Thymus (tissue), 11 donors: Measurements from ENCODE around the gene THEM5. TPM values are rescaled to one million over a fixed set of nuclear protein-coding genes. Genes with fewer than 3 reads are reported as not detected.

ENCODE experiments used
- DNase-seq, 9 donors: peaks; one replicate each; pipeline ENCODE4 v3.0.0-alpha.2; 2013; ENCODE audit warnings: low spot score in 9 of 9, low read depth in 6 of 9, missing footprints in 1 of 9
- H3K27ac ChIP-seq, 2 donors: one replicate each; pipeline ENCODE4 v1.5.1; 2013; ENCODE audit warnings: control low read depth in 1 of 2, low read depth in 1 of 2, low read length in 1 of 2, mild to moderate bottlenecking in 1 of 2, moderate library complexity in 1 of 2
- H3K27me3 ChIP-seq, 2 donors: one replicate each; pipeline ENCODE4 v1.5.1; 2013; ENCODE audit warnings: low read length in 1 of 2; ENCODE audit not compliant: control insufficient read depth in 2 of 2, insufficient read depth in 1 of 2
- H3K36me3 ChIP-seq, 2 donors: one replicate each; pipeline ENCODE4 v1.5.1; 2013; ENCODE audit warnings: low read length in 1 of 2, mild to moderate bottlenecking in 1 of 2, moderate library complexity in 1 of 2; ENCODE audit not compliant: control insufficient read depth in 2 of 2, insufficient read depth in 2 of 2
- H3K4me1 ChIP-seq, 2 donors: one replicate each; pipeline ENCODE4 v1.5.1; 2013; ENCODE audit warnings: low read length in 2 of 2; ENCODE audit not compliant: control insufficient read depth in 2 of 2, insufficient read depth in 2 of 2
- H3K4me3 ChIP-seq, 2 donors: one replicate each; pipeline ENCODE4 v1.5.1; 2013; ENCODE audit warnings: low read length in 2 of 2, control low read depth in 1 of 2, mild to moderate bottlenecking in 1 of 2
- H3K9me3 ChIP-seq, 2 donors: one replicate each; pipeline ENCODE4 v1.5.1; 2013; ENCODE audit warnings: low read length in 1 of 2, mild to moderate bottlenecking in 1 of 2; ENCODE audit not compliant: control insufficient read depth in 2 of 2, insufficient read depth in 1 of 2
- WGBS: extraction: QIAGEN DNeasy Blood & Tissue Kit; methylation state at CpG from one replicate; pipeline ENCODE4 v1.1.7; 2013; 5-methylcytosine and 5-hydroxymethylcytosine counted together
- polyA plus RNA-seq: library from polyadenylated mRNA; stranded (reverse); fragments of 200-250 nt; gene quantifications from one replicate; pipeline ENCODE4 v1.2.3, GENCODE V29; 2013
- total RNA-seq: library from RNA; stranded (reverse); fragments of 120-200 nt; gene quantifications from one replicate; pipeline ENCODE4 v1.2.4, GENCODE V29; 2013
- donor health status: healthy.

Gene THEM5
- total and polyA plus RNA-seq, 2 donors: 0.09 to 1.5 TPM

DNA sequence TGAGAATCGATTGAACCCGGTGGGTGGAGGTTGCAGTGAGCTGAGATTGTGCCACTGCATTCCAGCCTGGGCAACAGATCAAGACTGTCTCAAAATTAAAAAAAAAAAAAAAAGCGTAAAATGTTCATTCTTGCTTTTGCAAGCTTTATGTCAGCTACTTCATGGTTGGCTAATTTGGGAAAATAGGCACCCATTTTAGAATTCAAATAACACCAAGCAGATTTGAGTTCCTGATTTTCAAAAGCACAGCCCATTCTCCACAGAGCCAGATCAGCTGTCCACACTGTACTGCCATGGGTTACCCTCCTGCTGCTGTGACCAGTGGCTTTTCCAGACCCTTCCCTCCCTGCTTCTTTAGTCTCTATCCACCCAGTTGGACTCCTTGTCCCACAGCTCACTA is 4.4 kb downstream of the THEM5 start:
- Histone ChIP-seq H3K27me3 (peaks cover 0 to 3% of the 10 kb centered on the region in 2 donors), H3K4me1 (peaks cover 0 to 6% of the 10 kb centered on the region in 2 donors), H3K4me3 (no peak overlapping the region), H3K36me3 (no peaks in the 10 kb centered on the region), H3K9me3 (no peaks in the 10 kb centered on the region), H3K27ac (no peak overlapping the region)
- 89% methylated on average over 3 of the region's 3 CpGs for WGBS
- no peak for DNase-seq

GRCh38 chr1:151847867-151848596 is 5.5 kb downstream of the THEM5 start:
- no peak for DNase-seq
- no peaks in the 10 kb centered on the region for H3K9me3 ChIP-seq
- H3K27ac ChIP-seq: no peak overlapping the region
- H3K36me3 ChIP-seq: no peaks in the 10 kb centered on the region
- 64% methylated on average over 11 of the region's 11 CpGs for WGBS
- no peak overlapping the region for H3K4me3 ChIP-seq
- H3K4me1 ChIP-seq: peaks cover 0 to 6% of the 10 kb centered on the region in 2 donors
- peaks cover 0 to 3% of the 10 kb centered on the region in 2 donors for H3K27me3 ChIP-seq

- Histone ChIP-seq H3K9me3 (no peaks in the 10 kb centered on the region), H3K27me3 (peaks cover 0 to 3% of the 10 kb centered on the region in 2 donors), H3K4me1 (peaks cover 0 to 6% of the 10 kb centered on the region in 2 donors), H3K36me3 (no peaks in the 10 kb centered on the region), H3K4me3 (no peak overlapping the region), H3K27ac (no peak overlapping the region)
- 90% methylated on average over 8 of the region's 8 CpGs for WGBS
- no peak for DNase-seq
Measured at GRCh38 chr1:151846686-151847237, 6.8 kb downstream of the THEM5 start.

GRCh38 chr1:151846062-151846568 is 7.4 kb downstream of the THEM5 start:
- Histone ChIP-seq H3K27ac (no peak overlapping the region), H3K4me1 (peaks cover 0 to 6% of the 10 kb centered on the region in 2 donors), H3K4me3 (no peak overlapping the region), H3K27me3 (peaks cover 0 to 5% of the 10 kb centered on the region in 2 donors), H3K9me3 (no peaks in the 10 kb centered on the region), H3K36me3 (no peaks in the 10 kb centered on the region)
- 89% methylated on average over 6 of the region's 6 CpGs for WGBS
- DNase-seq: no peak

DNA sequence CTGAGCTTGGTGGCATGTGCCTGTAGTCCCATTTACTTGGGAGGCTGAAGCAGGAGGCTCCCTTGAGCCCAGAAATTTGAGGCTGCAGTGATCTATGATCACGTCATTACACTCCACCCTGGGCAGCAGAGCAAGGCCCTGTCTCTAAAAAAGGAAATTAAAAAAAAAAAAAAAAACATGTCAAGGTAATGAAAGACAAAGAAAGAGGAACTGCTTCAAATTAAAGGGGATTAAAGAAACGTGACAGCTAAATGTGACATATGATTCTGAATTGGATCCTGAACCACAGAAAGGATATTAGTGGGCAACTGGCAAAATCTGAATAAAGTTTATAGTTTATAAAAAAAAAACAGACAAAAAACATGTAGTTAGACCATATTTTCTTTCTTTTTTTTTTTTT is 10.1 kb downstream of the THEM5 start:
- no peaks in the 10 kb centered on the region for H3K36me3 ChIP-seq
- no peak for DNase-seq
- H3K4me3 ChIP-seq: no peak overlapping the region
- 32% methylated on average over 2 of the region's 2 CpGs for WGBS
- peaks cover 0 to 4% of the 10 kb centered on the region in 2 donors for H3K9me3 ChIP-seq
- peaks cover 18 to 25% of the 10 kb centered on the region in 2 donors for H3K4me1 ChIP-seq
- H3K27me3 ChIP-seq: peaks cover 20 to 29% of the 10 kb centered on the region in 2 donors
- H3K27ac ChIP-seq: no peak overlapping the region

GRCh38 chr1:151841141-151841540 is 12.4 kb downstream of the THEM5 start:
- Histone ChIP-seq H3K9me3 (peaks cover 0 to 4% of the 10 kb centered on the region in 2 donors), H3K27ac (no peak overlapping the region), H3K36me3 (no peaks in the 10 kb centered on the region), H3K4me1 (peaks cover 36 to 37% of the 10 kb centered on the region in 2 donors), H3K27me3 (peaks cover 27 to 44% of the 10 kb centered on the region in 2 donors), H3K4me3 (no peak overlapping the region)
- DNase-seq: no peak
- whole genome bisulfite sequencing: 97% methylated on average over 2 of the region's 2 CpGs

- no peak overlapping the region for H3K27ac ChIP-seq
- H3K36me3 ChIP-seq: no peaks in the 10 kb centered on the region
- no peak overlapping the region for H3K4me3 ChIP-seq
- peaks cover 0 to 4% of the 10 kb centered on the region in 2 donors for H3K9me3 ChIP-seq
- DNase-seq: no peak
- H3K4me1 ChIP-seq: peaks cover 36 to 39% of the 10 kb centered on the region in 2 donors
- peaks cover 27 to 44% of the 10 kb centered on the region in 2 donors for H3K27me3 ChIP-seq
Measured at GRCh38 chr1:151840421-151840820, 13.1 kb downstream of the THEM5 start.

DNA sequence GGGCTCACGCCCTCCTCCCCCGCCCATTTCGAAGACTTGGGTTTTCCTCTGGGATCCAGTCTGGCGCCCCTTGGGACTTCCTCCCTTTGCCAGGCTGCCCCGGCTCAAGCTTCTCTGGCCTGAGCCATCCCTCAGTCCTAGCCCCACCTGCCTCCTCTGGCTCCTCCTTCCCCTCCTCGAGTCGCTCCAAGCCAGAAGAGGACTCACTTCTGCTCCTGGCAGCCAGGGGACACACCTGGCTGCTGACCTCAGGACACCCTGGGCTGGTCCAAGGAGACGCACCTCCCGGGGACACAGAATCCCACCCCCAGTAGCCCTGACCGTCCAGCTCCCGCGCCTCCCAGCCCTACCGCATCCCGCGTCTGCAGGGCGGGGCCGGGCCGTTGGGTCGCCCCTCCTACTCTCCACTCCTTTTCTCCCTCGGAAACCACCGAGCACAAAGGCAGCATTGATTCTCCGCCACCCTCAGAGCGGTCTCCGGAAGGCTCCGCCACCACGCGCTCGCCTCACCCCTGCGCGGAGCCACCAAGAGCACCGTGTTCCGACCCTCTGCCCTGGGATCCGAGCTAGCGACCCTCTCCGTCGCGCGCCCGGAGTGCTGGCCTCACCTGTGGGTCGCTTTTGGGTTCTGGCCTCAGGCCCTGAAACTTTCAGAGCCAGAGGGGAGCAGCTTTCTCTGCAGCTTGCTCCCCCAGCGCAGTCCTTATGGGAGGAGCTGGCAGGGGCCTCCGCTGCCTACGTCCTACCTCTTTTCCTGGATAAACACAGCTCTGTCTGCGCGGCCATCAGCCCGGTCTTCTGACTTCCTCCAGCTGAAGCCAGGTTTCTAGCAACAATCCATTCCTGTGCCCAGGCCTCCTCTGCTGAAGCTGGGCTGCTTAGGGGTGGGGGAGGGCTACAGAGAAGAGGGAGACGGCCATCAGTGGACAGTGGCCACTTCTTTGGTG is 13.8 kb downstream of the THEM5 start, which contains the start of gene C2CD4D:
TSS of gene C2CD4D (minus strand) at position 364 of the 947 bp plus-strand sequence. CDS start 831 bp downstream, outside the sequence.
- peak in 3 of 9 donors; percentile 65 to 83 (median 70) for DNase-seq
- 5% methylated on average over 47 of the region's 47 CpGs for WGBS
- H3K27me3 ChIP-seq: peaks cover 27 to 44% of the 10 kb centered on the region in 2 donors

More for the DNA sequence above, 13.8 kb downstream of the THEM5 start, which contains the start of gene C2CD4D:
- Histone ChIP-seq H3K9me3 (peaks cover 0 to 4% of the 10 kb centered on the region in 2 donors), H3K4me1 (peaks cover 36 to 44% of the 10 kb centered on the region in 2 donors), H3K27ac (peak within 1 kb of the TSS in 1 of 2 donors; percentile 87), H3K36me3 (no peaks in the 10 kb centered on the region), H3K4me3 (peak within 1 kb of the TSS; percentile 26 to 42)
